Activated CD8-positive, alpha-beta T cell treated with anti-CD3 and anti-CD28 coated beads, Interleukin-2, amount 10 ng/mL, durations not matched to agents 7 days and 5 days (primary cell): ENCODE results near the gene ZNF358. TPM values are rescaled to one million over a fixed set of nuclear protein-coding genes. Genes with fewer than 3 reads are reported as not detected.

ENCODE experiments used
- ATAC-seq: fragments of 150-1000 bp; cut with Tn5 transposase; one replicate; pipeline ENCODE4 v1.10.0; 2021; ENCODE audit warnings: moderate library complexity
- CTCF ChIA-PET: fragments of 350-600 bp; sonication (Branson Sonifier 250); formaldehyde crosslinking; loops from one replicate; lab custom pipeline; 2021; ENCODE audit warnings: antibody characterized with exemption; lab: Charles Lee
- POLR2A ChIA-PET: fragments of 350-600 bp; sonication (Branson Sonifier 250); formaldehyde crosslinking; loops from one replicate; lab custom pipeline; 2021; ENCODE audit warnings: antibody characterized with exemption; lab: Charles Lee
- DNase-seq: peaks from one replicate; pipeline ENCODE4 v3.0.0-alpha.2; 2020
- H3K27ac Mint-ChIP-seq: one replicate; pipeline ENCODE4 v1.8.0; 2021; ENCODE audit warnings: mild to moderate bottlenecking, mixed read lengths
- H3K27me3 Mint-ChIP-seq: one replicate; pipeline ENCODE4 v1.8.0; 2021; ENCODE audit warnings: low read depth, mixed read lengths
- H3K36me3 Mint-ChIP-seq: one replicate; pipeline ENCODE4 v1.8.0; 2021; ENCODE audit warnings: low read depth, mixed read lengths
- H3K4me1 Mint-ChIP-seq: one replicate; pipeline ENCODE4 v1.8.0; 2021; ENCODE audit warnings: low read depth, mixed read lengths
- H3K4me3 Mint-ChIP-seq: one replicate; pipeline ENCODE4 v1.8.0; 2021; ENCODE audit warnings: mild to moderate bottlenecking, mixed read lengths
- H3K9me3 Mint-ChIP-seq: one replicate; pipeline ENCODE4 v1.8.0; 2022; ENCODE audit warnings: mixed read lengths; ENCODE audit not compliant: insufficient read depth
- total RNA-seq, 2 experiments: library from RNA; stranded (reverse); gene quantifications; one replicate each; pipeline ENCODE4 v1.2.3, GENCODE V29; 2021

ZNF358 gene
- total RNA-seq, 2 experiments from 2014 or later = 5.8 to 7.9 TPM

- CTCF ChIA-PET = interaction anchor here (2.1 to 2.6 kb wide), 2 partner anchors 44 to 157 kb away, joined by 9 to 10 read pairs; partner anchors contain the start of gene TRAPPC5
- Mint-ChIP-seq H3K4me3 (no peak overlapping the region), H3K27me3 (no peaks in the 10 kb centered on the region)
Observed at GRCh38 chr19:7524523-7524922, 8.6 kb downstream of the ZNF358 start.

GRCh38 chr19:7524992-7525739 lies 9.3 kb downstream of the ZNF358 start:
- Mint-ChIP-seq H3K36me3 (peaks cover 9% of the 10 kb centered on the region), H3K4me1 (peaks cover 11% of the 10 kb centered on the region), H3K4me3 (no peak overlapping the region), H3K9me3 (no peaks in the 10 kb centered on the region), H3K27me3 (no peaks in the 10 kb centered on the region), H3K27ac (no peak overlapping the region)
- ChIA-PET CTCF (no interaction called here), POLR2A (no interaction called here)
- no peak for DNase-seq
- no peak for ATAC-seq

More at GRCh38 chr19:7524523-7524922, 8.6 kb downstream of the ZNF358 start:
- Mint-ChIP-seq H3K27ac (no peak overlapping the region), H3K9me3 (no peaks in the 10 kb centered on the region), H3K4me1 (peaks cover 11% of the 10 kb centered on the region), H3K36me3 (peaks cover 6% of the 10 kb centered on the region)
- ATAC-seq = no peak
- POLR2A ChIA-PET = no interaction called here
- DNase-seq = no peak

GRCh38 chr19:7526059-7526929 lies 10.4 kb downstream of the ZNF358 start:
- POLR2A ChIA-PET = interaction anchor here (0.5 kb wide), 1 partner anchor 861 kb away, joined by 4 read pairs; no protein-coding TSS in a partner anchor

DNA sequence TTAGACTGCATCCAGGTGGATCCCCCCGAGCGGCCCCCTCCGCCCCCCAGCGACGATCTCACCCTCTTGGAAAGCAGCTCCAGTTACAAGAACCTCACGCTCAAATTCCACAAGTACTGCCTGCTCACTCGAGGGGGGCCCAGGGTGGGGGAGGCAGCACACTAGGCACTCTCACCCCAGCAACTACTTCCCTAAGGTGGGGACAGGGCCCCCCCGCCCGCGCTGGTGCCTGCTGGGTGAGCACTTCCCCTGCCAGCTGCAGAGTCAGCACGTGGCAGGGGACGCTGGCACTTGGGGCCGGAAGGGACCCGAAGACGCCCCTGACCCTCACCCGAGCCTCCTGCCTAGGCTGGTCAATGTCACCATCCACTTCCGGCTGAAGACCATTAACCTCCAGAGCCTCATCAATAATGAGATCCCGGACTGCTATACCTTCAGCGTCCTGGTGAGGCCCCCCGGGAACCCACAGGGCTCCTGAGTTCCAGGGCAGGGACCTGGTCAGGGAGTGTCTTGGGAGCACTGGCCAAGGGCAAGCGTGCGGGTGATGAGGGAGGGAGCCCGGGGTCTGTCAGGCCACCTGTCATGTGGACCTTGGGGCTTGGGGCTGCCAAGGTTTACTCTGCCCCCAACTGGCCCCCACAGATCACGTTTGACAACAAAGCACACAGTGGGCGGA lies 11.8 kb downstream of the ZNF358 start:
- Mint-ChIP-seq H3K27ac (no peak overlapping the region), H3K36me3 (peaks cover 11% of the 10 kb centered on the region), H3K4me3 (no peak overlapping the region), H3K4me1 (peaks cover 6% of the 10 kb centered on the region), H3K9me3 (no peaks in the 10 kb centered on the region), H3K27me3 (no peaks in the 10 kb centered on the region)
- ChIA-PET CTCF (no interaction called here), POLR2A (no interaction called here)
- ATAC-seq (no peak), DNase-seq (no peak)

More at GRCh38 chr19:7526059-7526929, 10.4 kb downstream of the ZNF358 start:
- H3K4me3 Mint-ChIP-seq = no peak overlapping the region
- H3K27ac Mint-ChIP-seq = no peak overlapping the region
- CTCF ChIA-PET = no interaction called here
- peaks cover 9% of the 10 kb centered on the region for H3K36me3 Mint-ChIP-seq
- no peaks in the 10 kb centered on the region for H3K9me3 Mint-ChIP-seq
- no peaks in the 10 kb centered on the region for H3K27me3 Mint-ChIP-seq
- no peak for ATAC-seq
- no peak for DNase-seq
- peaks cover 11% of the 10 kb centered on the region for H3K4me1 Mint-ChIP-seq

GRCh38 chr19:7528192-7528519 lies 12.3 kb downstream of the ZNF358 start:
- POLR2A ChIA-PET = no interaction called here
- Mint-ChIP-seq H3K27me3 (no peaks in the 10 kb centered on the region), H3K4me3 (no peak overlapping the region), H3K4me1 (peaks cover 5% of the 10 kb centered on the region), H3K27ac (no peak overlapping the region), H3K9me3 (no peaks in the 10 kb centered on the region), H3K36me3 (peaks cover 11% of the 10 kb centered on the region)
- ATAC-seq (no peak), DNase-seq (no peak)
- CTCF ChIA-PET = no interaction called here

DNA sequence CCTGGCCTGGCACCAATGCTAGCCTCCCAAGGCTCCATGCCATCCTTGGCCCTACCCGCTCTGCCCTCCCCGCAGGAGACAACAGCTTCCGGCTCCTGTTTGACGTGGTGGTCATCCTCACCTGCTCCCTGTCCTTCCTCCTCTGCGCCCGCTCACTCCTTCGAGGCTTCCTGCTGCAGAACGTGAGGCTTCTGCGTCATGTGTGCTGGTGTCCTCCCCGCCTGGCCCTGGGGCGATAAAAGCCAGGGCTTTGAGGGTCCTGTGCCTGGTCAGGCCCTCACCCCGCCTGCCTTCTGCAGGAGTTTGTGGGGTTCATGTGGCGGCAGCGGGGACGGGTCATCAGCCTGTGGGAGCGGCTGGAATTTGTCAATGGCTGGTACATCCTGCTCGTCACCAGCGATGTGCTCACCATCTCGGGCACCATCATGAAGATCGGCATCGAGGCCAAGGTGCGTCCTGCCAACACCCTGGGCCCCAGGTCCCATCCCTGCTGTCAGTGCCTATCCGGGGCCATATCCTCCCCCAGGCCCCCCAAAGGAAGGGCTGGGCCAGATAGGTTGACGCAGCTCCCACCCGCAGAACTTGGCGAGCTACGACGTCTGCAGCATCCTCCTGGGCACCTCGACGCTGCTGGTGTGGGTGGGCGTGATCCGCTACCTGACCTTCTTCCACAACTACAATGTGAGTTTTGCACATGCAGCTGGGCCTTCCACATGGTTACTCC lies 12.8 kb downstream of the ZNF358 start:
- ATAC-seq = no peak
- Mint-ChIP-seq H3K4me1 (peaks cover 1% of the 10 kb centered on the region), H3K9me3 (no peaks in the 10 kb centered on the region), H3K27me3 (no peaks in the 10 kb centered on the region), H3K36me3 (peaks cover 11% of the 10 kb centered on the region), H3K4me3 (no peak overlapping the region), H3K27ac (no peak overlapping the region)
- no peak for DNase-seq
- ChIA-PET CTCF (no interaction called here), POLR2A (no interaction called here)

GRCh38 chr19:7529246-7529600 lies 13.3 kb downstream of the ZNF358 start:
- no peak for ATAC-seq
- Mint-ChIP-seq H3K36me3 (peaks cover 11% of the 10 kb centered on the region), H3K27me3 (no peaks in the 10 kb centered on the region), H3K27ac (no peak overlapping the region), H3K4me3 (no peak overlapping the region), H3K9me3 (no peaks in the 10 kb centered on the region), H3K4me1 (peaks cover 6% of the 10 kb centered on the region)
- POLR2A ChIA-PET = no interaction called here
- DNase-seq = no peak
- CTCF ChIA-PET = no interaction called here

- Mint-ChIP-seq H3K4me1 (peaks cover 11% of the 10 kb centered on the region), H3K27ac (no peak overlapping the region), H3K9me3 (no peaks in the 10 kb centered on the region), H3K27me3 (no peaks in the 10 kb centered on the region), H3K4me3 (no peak overlapping the region), H3K36me3 (peaks cover 11% of the 10 kb centered on the region)
- DNase-seq (no peak), ATAC-seq (no peak)
- ChIA-PET CTCF (no interaction called here), POLR2A (no interaction called here)
Observed at GRCh38 chr19:7529610-7530490, 13.9 kb downstream of the ZNF358 start.

GRCh38 chr19:7533281-7533885 lies 17.5 kb downstream of the ZNF358 start:
- Mint-ChIP-seq H3K27ac (peak overlapping the region; percentile 90), H3K4me1 (peaks cover 24% of the 10 kb centered on the region), H3K4me3 (peak overlapping the region; percentile 95), H3K9me3 (no peaks in the 10 kb centered on the region), H3K27me3 (no peaks in the 10 kb centered on the region), H3K36me3 (peaks cover 23% of the 10 kb centered on the region)
- POLR2A ChIA-PET = interaction anchor here (1.0 to 1.2 kb wide), 2 partner anchors 10 to 11 kb away, joined by 3 to 4 read pairs; partner anchors contain the start of gene MCOLN1
- ATAC-seq = no peak
- DNase-seq = no peak
- CTCF ChIA-PET = no interaction called here

GRCh38 chr19:7533925-7534480 lies 18.1 kb downstream of the ZNF358 start:
- no peaks in the 10 kb centered on the region for H3K9me3 Mint-ChIP-seq
- ATAC-seq = peak; percentile 46

More at GRCh38 chr19:7533925-7534480, 18.1 kb downstream of the ZNF358 start:
- POLR2A ChIA-PET = interaction anchor here (0.6 to 1.9 kb wide), 2 partner anchors 12 to 904 kb away, joined by 3 to 19 read pairs; partner anchors contain the start of gene MCOLN1
- peak overlapping the region; percentile 90 for H3K27ac Mint-ChIP-seq
- peaks cover 24% of the 10 kb centered on the region for H3K4me1 Mint-ChIP-seq
- peaks cover 29% of the 10 kb centered on the region for H3K36me3 Mint-ChIP-seq
- no peaks in the 10 kb centered on the region for H3K27me3 Mint-ChIP-seq
- peak; percentile 88 for DNase-seq
- CTCF ChIA-PET = interaction anchor here (1.0 to 1.2 kb wide), 2 partner anchors 11 to 154 kb away, joined by 3 to 8 read pairs; partner anchors contain the start of gene MCOLN1
- peak overlapping the region; percentile 95 for H3K4me3 Mint-ChIP-seq
